CD4-positive, alpha-beta T cell treated with Interleukin-4 for 1 hour (primary cell): ENCODE results near the gene ANK3.

Source experiments
- DNase-seq, 2 donors: peaks; one replicate each; pipeline ENCODE4 v3.0.0-alpha.2; 2020 to 2022

Gene ANK3

GRCh38 chr10:60021361-60021760, 368.3 kb downstream of the ANK3 start:
- no peak for DNase-seq

- no peak for DNase-seq
Observed at GRCh38 chr10:60016794-60017193, 372.9 kb downstream of the ANK3 start.

- DNase-seq = no peak
Observed at GRCh38 chr10:60009710-60010383, 379.8 kb downstream of the ANK3 start.

GRCh38 chr10:60009276-60009675, 380.4 kb downstream of the ANK3 start:
- DNase-seq = no peak

GRCh38 chr10:60008816-60009215, 380.9 kb downstream of the ANK3 start:
- DNase-seq = no peak

GRCh38 chr10:60006062-60006461, 383.6 kb downstream of the ANK3 start:
- DNase-seq = no peak

GRCh38 chr10:60003651-60004523, 385.8 kb downstream of the ANK3 start:
- no peak for DNase-seq

- no peak for DNase-seq
Observed at GRCh38 chr10:60000747-60001146, 388.9 kb downstream of the ANK3 start.

GRCh38 chr10:59997827-59998525, 391.7 kb downstream of the ANK3 start:
- no peak for DNase-seq

GRCh38 chr10:59995862-59996261, 393.8 kb downstream of the ANK3 start:
- DNase-seq = no peak

- no peak for DNase-seq
Observed at GRCh38 chr10:59993931-59994330, 395.7 kb downstream of the ANK3 start.

- peak; percentile 26 to 69 for DNase-seq
Observed at GRCh38 chr10:59991661-59992060, 398.0 kb downstream of the ANK3 start.

- DNase-seq = no peak
Observed at GRCh38 chr10:59991117-59991516, 398.6 kb downstream of the ANK3 start.

- DNase-seq = no peak
Observed at GRCh38 chr10:59985639-59986038, 404.0 kb downstream of the ANK3 start.

GRCh38 chr10:59984415-59984814, 405.3 kb downstream of the ANK3 start:
- no peak for DNase-seq

GRCh38 chr10:59980356-59980755, 409.3 kb downstream of the ANK3 start:
- DNase-seq = no peak

GRCh38 chr10:59977486-59977885, 412.2 kb downstream of the ANK3 start:
- DNase-seq = no peak

- no peak for DNase-seq
Observed at GRCh38 chr10:59976909-59977308, 412.8 kb downstream of the ANK3 start.
